ENCODE measurements around the gene CCDC17. TPM values are rescaled to one million over a fixed set of nuclear protein-coding genes. Genes with fewer than 3 reads are reported as not detected.

CCDC17 gene
- total and polyA plus RNA-seq, 4 donors = 0.30 to 6.4 (median 0.73) TPM

DNA sequence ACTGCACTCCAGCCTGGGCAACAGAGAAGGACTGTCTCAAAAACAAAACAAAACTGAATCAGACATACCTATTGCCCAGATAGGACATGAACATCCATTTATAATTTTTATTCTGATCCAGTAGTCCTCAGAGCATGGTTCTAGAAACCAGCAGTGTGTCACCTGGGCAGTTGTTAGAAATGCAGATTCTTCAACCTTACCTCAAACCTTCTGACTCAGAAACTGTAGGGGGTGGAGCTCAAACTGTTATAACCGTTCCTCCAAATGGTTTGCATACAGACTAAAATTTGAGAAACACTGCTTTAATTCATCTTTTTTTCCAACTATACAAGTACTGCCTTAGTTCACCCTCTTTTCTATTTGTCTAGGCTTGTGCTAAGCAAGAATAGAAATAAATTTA, 34.0 kb downstream of the CCDC17 start:
- DNase-seq (ENCODE audit: low spot score) = no peak
- Histone ChIP-seq H3K27me3 (ENCODE audit: control insufficient read depth in 4 of 4, insufficient read depth in 4 of 4, low read length in 3 of 4) (no peaks in the 10 kb centered on the region), H3K4me1 (ENCODE audit: control insufficient read depth in 4 of 4, insufficient read depth in 4 of 4, low read length in 3 of 4) (peaks cover 9 to 25% (median 19%) of the 10 kb centered on the region in 4 donors), H3K27ac (ENCODE audit: low read depth in 1 of 2, low read length in 2 of 2) (no peak overlapping the region), H3K36me3 (ENCODE audit: control insufficient read depth in 4 of 4, insufficient read depth in 3 of 4, low read depth in 1 of 4, low read length in 3 of 4) (peaks cover 0 to 12% (median 4%) of the 10 kb centered on the region in 4 donors), H3K9ac (ENCODE audit: low read depth in 1 of 2, low read length in 2 of 2) (no peak overlapping the region), H3K4me3 (ENCODE audit: low read depth in 1 of 3, low read length in 3 of 3) (no peak overlapping the region), H3K9me3 (ENCODE audit: control insufficient read depth in 4 of 4, low read length in 3 of 4) (no peaks in the 10 kb centered on the region)
- 41% methylated on average over 1 of the region's 1 CpG for WGBS
- TF ChIP-seq HNF4G (IDR thresholded peaks at IDR 0.05) (no peak), JUND (IDR thresholded peaks at IDR 0.05) (no peak), RAD21 (IDR thresholded peaks at IDR 0.05) (no peak), HNF4A (conservative IDR thresholded peaks at IDR 0.05) (no peak), FOXA2 (IDR thresholded peaks at IDR 0.05) (no peak), YY1 (IDR thresholded peaks at IDR 0.05) (no peak), TAF1 (conservative IDR thresholded peaks at IDR 0.05) (no peak), NR2F2 (IDR thresholded peaks at IDR 0.05) (no peak)
- TF ChIP-seq, protein P1, sequence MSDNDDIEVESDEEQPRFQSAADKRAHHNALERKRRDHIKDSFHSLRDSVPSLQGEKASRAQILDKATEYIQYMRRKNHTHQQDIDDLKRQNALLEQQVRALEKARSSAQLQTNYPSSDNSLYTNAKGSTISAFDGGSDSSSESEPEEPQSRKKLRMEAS (IDR thresholded peaks at IDR 0.05) = no peak
- TF ChIP-seq, protein P2, sequence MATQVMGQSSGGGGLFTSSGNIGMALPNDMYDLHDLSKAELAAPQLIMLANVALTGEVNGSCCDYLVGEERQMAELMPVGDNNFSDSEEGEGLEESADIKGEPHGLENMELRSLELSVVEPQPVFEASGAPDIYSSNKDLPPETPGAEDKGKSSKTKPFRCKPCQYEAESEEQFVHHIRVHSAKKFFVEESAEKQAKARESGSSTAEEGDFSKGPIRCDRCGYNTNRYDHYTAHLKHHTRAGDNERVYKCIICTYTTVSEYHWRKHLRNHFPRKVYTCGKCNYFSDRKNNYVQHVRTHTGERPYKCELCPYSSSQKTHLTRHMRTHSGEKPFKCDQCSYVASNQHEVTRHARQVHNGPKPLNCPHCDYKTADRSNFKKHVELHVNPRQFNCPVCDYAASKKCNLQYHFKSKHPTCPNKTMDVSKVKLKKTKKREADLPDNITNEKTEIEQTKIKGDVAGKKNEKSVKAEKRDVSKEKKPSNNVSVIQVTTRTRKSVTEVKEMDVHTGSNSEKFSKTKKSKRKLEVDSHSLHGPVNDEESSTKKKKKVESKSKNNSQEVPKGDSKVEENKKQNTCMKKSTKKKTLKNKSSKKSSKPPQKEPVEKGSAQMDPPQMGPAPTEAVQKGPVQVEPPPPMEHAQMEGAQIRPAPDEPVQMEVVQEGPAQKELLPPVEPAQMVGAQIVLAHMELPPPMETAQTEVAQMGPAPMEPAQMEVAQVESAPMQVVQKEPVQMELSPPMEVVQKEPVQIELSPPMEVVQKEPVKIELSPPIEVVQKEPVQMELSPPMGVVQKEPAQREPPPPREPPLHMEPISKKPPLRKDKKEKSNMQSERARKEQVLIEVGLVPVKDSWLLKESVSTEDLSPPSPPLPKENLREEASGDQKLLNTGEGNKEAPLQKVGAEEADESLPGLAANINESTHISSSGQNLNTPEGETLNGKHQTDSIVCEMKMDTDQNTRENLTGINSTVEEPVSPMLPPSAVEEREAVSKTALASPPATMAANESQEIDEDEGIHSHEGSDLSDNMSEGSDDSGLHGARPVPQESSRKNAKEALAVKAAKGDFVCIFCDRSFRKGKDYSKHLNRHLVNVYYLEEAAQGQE (IDR thresholded peaks at IDR 0.05) = no peak
- TF ChIP-seq, protein P3, sequence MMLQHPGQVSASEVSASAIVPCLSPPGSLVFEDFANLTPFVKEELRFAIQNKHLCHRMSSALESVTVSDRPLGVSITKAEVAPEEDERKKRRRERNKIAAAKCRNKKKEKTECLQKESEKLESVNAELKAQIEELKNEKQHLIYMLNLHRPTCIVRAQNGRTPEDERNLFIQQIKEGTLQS (IDR thresholded peaks at IDR 0.05) = no peak

DNA sequence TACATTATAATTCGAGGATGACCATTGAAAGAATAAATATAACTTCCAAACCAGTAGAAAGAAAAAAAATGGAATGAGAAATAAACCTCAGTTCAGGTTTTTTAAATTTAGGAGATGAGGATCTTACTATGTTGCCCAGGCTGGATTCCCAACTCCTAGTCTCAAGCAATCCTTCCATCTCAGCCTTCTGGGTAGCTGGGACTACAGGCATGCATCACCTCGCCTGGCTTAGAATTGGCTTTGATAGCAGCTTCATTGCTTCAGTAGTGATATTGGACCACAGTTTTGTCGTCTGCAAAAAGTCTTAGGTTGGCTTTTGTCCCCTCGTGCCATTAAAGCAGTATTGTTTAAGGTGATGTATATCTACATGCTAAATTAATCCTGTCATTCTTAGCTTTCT, 37.1 kb downstream of the CCDC17 start:
- Histone ChIP-seq H3K4me1 (ENCODE audit: control insufficient read depth in 4 of 4, insufficient read depth in 4 of 4, low read length in 3 of 4) (peaks cover 9 to 31% (median 21%) of the 10 kb centered on the region in 4 donors), H3K4me3 (ENCODE audit: low read depth in 1 of 3, low read length in 3 of 3) (no peak overlapping the region), H3K9ac (ENCODE audit: low read depth in 1 of 2, low read length in 2 of 2) (no peak overlapping the region), H3K27me3 (ENCODE audit: control insufficient read depth in 4 of 4, insufficient read depth in 4 of 4, low read length in 3 of 4) (no peaks in the 10 kb centered on the region), H3K27ac (ENCODE audit: low read depth in 1 of 2, low read length in 2 of 2) (no peak overlapping the region), H3K9me3 (ENCODE audit: control insufficient read depth in 4 of 4, low read length in 3 of 4) (no peaks in the 10 kb centered on the region), H3K36me3 (ENCODE audit: control insufficient read depth in 4 of 4, insufficient read depth in 3 of 4, low read depth in 1 of 4, low read length in 3 of 4) (no peaks in the 10 kb centered on the region)
- TF ChIP-seq NR2F2 (IDR thresholded peaks at IDR 0.05) (no peak), FOXA2 (IDR thresholded peaks at IDR 0.05) (no peak), SP1 (IDR thresholded peaks at IDR 0.05) (no peak), HNF4G (IDR thresholded peaks at IDR 0.05) (no peak), RXRA (IDR thresholded peaks at IDR 0.05) (no peak), GABPA (IDR thresholded peaks at IDR 0.05 in 1 of 2, conservative IDR thresholded peaks at IDR 0.05 in 1 of 2) (no peak), RAD21 (IDR thresholded peaks at IDR 0.05) (no peak), JUND (IDR thresholded peaks at IDR 0.05) (no peak), HNF4A (conservative IDR thresholded peaks at IDR 0.05) (no peak), EGR1 (IDR thresholded peaks at IDR 0.05; ENCODE audit: low read depth in 2 of 2) (no peak), YY1 (IDR thresholded peaks at IDR 0.05) (no peak), FOXA1 (IDR thresholded peaks at IDR 0.05) (no peak)
- TF ChIP-seq, protein P2 (IDR thresholded peaks at IDR 0.05) = no peak
- TF ChIP-seq, protein P4, sequence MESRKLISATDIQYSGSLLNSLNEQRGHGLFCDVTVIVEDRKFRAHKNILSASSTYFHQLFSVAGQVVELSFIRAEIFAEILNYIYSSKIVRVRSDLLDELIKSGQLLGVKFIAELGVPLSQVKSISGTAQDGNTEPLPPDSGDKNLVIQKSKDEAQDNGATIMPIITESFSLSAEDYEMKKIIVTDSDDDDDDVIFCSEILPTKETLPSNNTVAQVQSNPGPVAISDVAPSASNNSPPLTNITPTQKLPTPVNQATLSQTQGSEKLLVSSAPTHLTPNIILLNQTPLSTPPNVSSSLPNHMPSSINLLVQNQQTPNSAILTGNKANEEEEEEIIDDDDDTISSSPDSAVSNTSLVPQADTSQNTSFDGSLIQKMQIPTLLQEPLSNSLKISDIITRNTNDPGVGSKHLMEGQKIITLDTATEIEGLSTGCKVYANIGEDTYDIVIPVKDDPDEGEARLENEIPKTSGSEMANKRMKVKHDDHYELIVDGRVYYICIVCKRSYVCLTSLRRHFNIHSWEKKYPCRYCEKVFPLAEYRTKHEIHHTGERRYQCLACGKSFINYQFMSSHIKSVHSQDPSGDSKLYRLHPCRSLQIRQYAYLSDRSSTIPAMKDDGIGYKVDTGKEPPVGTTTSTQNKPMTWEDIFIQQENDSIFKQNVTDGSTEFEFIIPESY (IDR thresholded peaks at IDR 0.05) = no peak
- TF ChIP-seq, protein P5, sequence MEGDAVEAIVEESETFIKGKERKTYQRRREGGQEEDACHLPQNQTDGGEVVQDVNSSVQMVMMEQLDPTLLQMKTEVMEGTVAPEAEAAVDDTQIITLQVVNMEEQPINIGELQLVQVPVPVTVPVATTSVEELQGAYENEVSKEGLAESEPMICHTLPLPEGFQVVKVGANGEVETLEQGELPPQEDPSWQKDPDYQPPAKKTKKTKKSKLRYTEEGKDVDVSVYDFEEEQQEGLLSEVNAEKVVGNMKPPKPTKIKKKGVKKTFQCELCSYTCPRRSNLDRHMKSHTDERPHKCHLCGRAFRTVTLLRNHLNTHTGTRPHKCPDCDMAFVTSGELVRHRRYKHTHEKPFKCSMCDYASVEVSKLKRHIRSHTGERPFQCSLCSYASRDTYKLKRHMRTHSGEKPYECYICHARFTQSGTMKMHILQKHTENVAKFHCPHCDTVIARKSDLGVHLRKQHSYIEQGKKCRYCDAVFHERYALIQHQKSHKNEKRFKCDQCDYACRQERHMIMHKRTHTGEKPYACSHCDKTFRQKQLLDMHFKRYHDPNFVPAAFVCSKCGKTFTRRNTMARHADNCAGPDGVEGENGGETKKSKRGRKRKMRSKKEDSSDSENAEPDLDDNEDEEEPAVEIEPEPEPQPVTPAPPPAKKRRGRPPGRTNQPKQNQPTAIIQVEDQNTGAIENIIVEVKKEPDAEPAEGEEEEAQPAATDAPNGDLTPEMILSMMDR (IDR thresholded peaks at IDR 0.05; ENCODE audit: low read depth, low read length, missing input control) = no peak
- 75% methylated on average over 4 of the region's 4 CpGs for WGBS
- DNase-seq (ENCODE audit: low spot score) = no peak

All from liver (tissue), 9 donors.